Measurements from ENCODE around the gene BICD1. TPM values are rescaled to one million over a fixed set of nuclear protein-coding genes. Genes with fewer than 3 reads are reported as not detected.

BICD1 gene
- total and polyA plus RNA-seq, 2 donors (not counting 3 experiments of a cell fraction or from before 2014, with no cell fraction given): 12.2 to 51.0 TPM

- no peak for TF ChIP-seq POLR2AphosphoS5 (IDR thresholded peaks at IDR 0.05; ENCODE audit: insufficient read depth, low read depth, low read length)
- no peak for TF ChIP-seq POLR2A (IDR thresholded peaks at IDR 0.05; ENCODE audit: low read depth, low read length)
- TF ChIP-seq, protein P1, sequence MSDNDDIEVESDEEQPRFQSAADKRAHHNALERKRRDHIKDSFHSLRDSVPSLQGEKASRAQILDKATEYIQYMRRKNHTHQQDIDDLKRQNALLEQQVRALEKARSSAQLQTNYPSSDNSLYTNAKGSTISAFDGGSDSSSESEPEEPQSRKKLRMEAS (IDR thresholded peaks at IDR 0.05; ENCODE audit: insufficient read depth, insufficient read length): no peak
- TF ChIP-seq, protein P2, sequence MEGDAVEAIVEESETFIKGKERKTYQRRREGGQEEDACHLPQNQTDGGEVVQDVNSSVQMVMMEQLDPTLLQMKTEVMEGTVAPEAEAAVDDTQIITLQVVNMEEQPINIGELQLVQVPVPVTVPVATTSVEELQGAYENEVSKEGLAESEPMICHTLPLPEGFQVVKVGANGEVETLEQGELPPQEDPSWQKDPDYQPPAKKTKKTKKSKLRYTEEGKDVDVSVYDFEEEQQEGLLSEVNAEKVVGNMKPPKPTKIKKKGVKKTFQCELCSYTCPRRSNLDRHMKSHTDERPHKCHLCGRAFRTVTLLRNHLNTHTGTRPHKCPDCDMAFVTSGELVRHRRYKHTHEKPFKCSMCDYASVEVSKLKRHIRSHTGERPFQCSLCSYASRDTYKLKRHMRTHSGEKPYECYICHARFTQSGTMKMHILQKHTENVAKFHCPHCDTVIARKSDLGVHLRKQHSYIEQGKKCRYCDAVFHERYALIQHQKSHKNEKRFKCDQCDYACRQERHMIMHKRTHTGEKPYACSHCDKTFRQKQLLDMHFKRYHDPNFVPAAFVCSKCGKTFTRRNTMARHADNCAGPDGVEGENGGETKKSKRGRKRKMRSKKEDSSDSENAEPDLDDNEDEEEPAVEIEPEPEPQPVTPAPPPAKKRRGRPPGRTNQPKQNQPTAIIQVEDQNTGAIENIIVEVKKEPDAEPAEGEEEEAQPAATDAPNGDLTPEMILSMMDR (IDR thresholded peaks at IDR 0.05; ENCODE audit: extremely low read depth in 1 of 2, insufficient read depth in 1 of 2, low read depth in 1 of 2, low read length in 2 of 2): no peak
- TF ChIP-seq EZH2 (IDR thresholded peaks at IDR 0.05; ENCODE audit: borderline replicate concordance, low read depth, low read length, severe bottlenecking): no peak
- Histone ChIP-seq H2AFZ (ENCODE audit: low read depth, low read length) (no peak overlapping the region), H3K9ac (replicated peaks; ENCODE audit: extremely low read depth, insufficient read depth, low read length) (no peak overlapping the region), H3K27ac (ENCODE audit: insufficient read depth, low read depth, low read length) (no peak overlapping the region), H3K9me3 (replicated peaks; ENCODE audit: control insufficient read depth, insufficient read depth, low read length) (no peaks in the 10 kb centered on the region), H3K4me1 (ENCODE audit: control insufficient read depth, extremely low read depth, insufficient read depth, low read length) (no peaks in the 10 kb centered on the region), H3K79me2 (ENCODE audit: control insufficient read depth, insufficient read depth, low read length) (no peaks in the 10 kb centered on the region), H3K36me3 (ENCODE audit: control insufficient read depth in 2 of 2, extremely low read depth in 1 of 2, insufficient read depth in 2 of 2, low read length in 2 of 2) (no peaks in the 10 kb centered on the region), H3K9me1 (replicated peaks; ENCODE audit: control insufficient read depth, extremely low read depth, insufficient read depth, low read length) (no peaks in the 10 kb centered on the region), H3K4me3 (replicated peaks in 1 of 3; ENCODE audit: insufficient read depth in 1 of 3, low read depth in 1 of 3, low read length in 3 of 3) (no peak overlapping the region), H4K20me1 (replicated peaks; ENCODE audit: control insufficient read depth, extremely low read depth, insufficient read depth, low read length) (no peaks in the 10 kb centered on the region), H3K27me3 (ENCODE audit: control insufficient read depth in 2 of 2, insufficient read depth in 2 of 2, low read length in 2 of 2) (no peaks in the 10 kb centered on the region), H3K4me2 (ENCODE audit: insufficient read depth, low read length) (no peak overlapping the region)
- POLR2A ChIA-PET: no interaction called here
- dilution Hi-C loops (cut with MboI; ENCODE audit: extremely low pct_ligation_motif_present, low sequenced_read_pairs) (no loop called here), intact Hi-C loops (cut with micrococcal nuclease) (no loop called here)
- no TSS peak for BruUV-seq (replicated peaks)
- no peak for DNase-seq (ENCODE audit: low read depth, low spot score)
- CTCF ChIA-PET: interaction anchor here (0.5 to 1.1 kb wide), 2 partner anchors 19 to 290 kb away, joined by 3 to 5 read pairs; no protein-coding TSS in a partner anchor
- FAIRE-seq: no peak
These were observed 275.6 kb downstream of the BICD1 start for GRCh38 chr12:32382226-32382625.
